Amygdala (tissue), 56 donors: ENCODE measurements around the gene ZNF716.
"Not testable (repeated sequence)": the region's sequence is repeated elsewhere in the genome, so short reads cannot be mapped to it uniquely, and the experiment has no call there.

ENCODE experiments used
- DNase-seq, 56 donors: peaks; one replicate each; lab custom pipeline; 2025; lab: John Stamatoyannopoulos, UW

ZNF716 gene

GRCh38 chr7:57425239-57425944, 24.6 kb upstream of the ZNF716 start:
- no peak for DNase-seq

- DNase-seq, result no peak
These were observed 23.9 kb upstream of the ZNF716 start for GRCh38 chr7:57425969-57426628.

DNA sequence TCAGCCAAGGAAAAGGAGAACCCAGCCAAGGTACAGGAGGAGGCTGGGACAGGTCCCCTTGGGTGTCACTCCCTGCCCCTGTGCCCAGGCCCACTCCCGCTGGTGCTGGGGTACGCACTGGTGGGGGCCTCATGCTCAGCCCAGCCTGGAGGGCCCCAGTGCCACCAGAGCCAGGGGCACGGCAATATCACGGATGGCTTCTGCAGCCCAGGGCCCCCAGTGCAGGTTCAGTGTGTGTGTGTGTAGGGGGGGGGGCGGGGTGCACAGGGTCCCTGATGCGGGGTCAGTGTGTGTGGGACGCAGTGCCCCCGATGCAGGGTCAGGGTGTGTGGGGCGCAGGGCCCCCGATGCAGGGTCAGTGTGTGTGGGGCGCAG, 23.4 kb upstream of the ZNF716 start:
- no peak for DNase-seq

- no peak for DNase-seq
These were observed 22.8 kb upstream of the ZNF716 start for GRCh38 chr7:57427146-57427545.

DNA sequence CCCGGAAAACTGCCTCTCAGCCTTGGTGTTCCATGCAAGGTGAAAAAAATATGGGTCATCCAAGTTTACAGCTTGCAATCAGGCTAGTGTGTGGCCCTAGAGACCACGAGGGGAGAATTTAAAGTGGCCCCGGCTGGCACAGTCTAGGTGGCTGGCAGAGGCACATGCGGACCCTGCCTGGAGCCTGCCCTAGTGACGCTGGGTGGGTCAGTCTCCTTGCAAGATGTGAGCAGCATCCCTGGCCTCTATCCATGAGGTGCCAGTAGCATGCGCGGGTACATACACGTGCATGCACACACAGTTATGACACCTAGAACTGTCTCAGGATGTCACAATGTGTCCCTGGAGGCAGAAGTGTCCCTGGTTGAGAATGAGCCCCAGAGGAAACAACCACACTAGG, 22.4 kb upstream of the ZNF716 start:
- DNase-seq, result no peak

- DNase-seq, result no peak
These were observed 17.4 kb upstream of the ZNF716 start for GRCh38 chr7:57432583-57432982.

- no peak for DNase-seq
These were observed 12.4 kb upstream of the ZNF716 start for GRCh38 chr7:57437581-57437980.

GRCh38 chr7:57438244-57438643, 11.7 kb upstream of the ZNF716 start:
- no peak for DNase-seq

GRCh38 chr7:57443567-57443966, 6.4 kb upstream of the ZNF716 start:
- no peak for DNase-seq

- not testable (repeated sequence) for DNase-seq
These were observed 19.3 kb downstream of the ZNF716 start for GRCh38 chr7:57469186-57469828.

- not testable (repeated sequence) for DNase-seq
These were observed 30.3 kb downstream of the ZNF716 start for GRCh38 chr7:57480304-57480703.

GRCh38 chr7:57485022-57485421, 35.0 kb downstream of the ZNF716 start:
- not testable (repeated sequence) for DNase-seq

- DNase-seq, result no peak
These were observed 38.0 kb downstream of the ZNF716 start for GRCh38 chr7:57487957-57488356.

- not testable (repeated sequence) for DNase-seq
These were observed 45.1 kb downstream of the ZNF716 start for GRCh38 chr7:57495111-57495510.

- DNase-seq, result no peak
These were observed 46.4 kb downstream of the ZNF716 start for GRCh38 chr7:57496395-57496794.

- DNase-seq, result no peak
These were observed 55.2 kb downstream of the ZNF716 start for GRCh38 chr7:57505176-57505575.
